OCI-LY1 (cell line): ENCODE results near the gene ANKMY1.

Experiments
- CTCF ChIP-seq: fragments of 200-600 bp; sonication (generic), shearing (Covaris generic); IDR thresholded peaks from 2 replicates; pipeline ENCODE4 v1.5.1; 2017; ENCODE audit warnings: mild to moderate bottlenecking, antibody characterized with exemption, low read length, moderate library complexity, mixed read lengths
- EZH2 ChIP-seq: fragments of 200-600 bp; sonication (generic), shearing (Covaris generic); IDR thresholded peaks from 2 replicates; pipeline ENCODE4 v1.8.0; 2017; ENCODE audit warnings: borderline replicate concordance, mixed run types, mild to moderate bottlenecking, antibody characterized with exemption, low read length, moderate library complexity, mixed read lengths

DNA sequence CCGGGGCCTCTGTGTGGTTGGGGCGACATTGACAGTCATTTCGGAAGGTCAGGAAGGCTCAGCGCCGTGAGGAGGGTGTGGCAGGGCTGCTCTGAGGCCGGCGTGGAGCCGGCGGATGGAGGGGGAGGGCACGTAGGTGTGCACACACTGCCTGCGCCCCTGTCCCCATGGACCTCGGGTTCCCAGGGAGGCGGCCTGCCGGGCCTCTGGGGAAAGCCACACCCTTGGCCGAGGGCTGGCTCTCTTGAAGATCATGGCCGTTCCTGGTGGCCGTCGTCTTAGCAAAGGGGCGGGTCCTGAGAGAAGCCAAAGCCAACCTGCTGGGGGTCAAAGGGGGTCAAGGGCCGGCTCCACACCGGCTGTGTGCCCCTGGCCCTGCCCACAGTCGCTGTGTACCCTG lies 110.5 kb downstream of the ANKMY1 start:
- TF ChIP-seq CTCF (no peak), EZH2 (no peak)
